Liver (tissue), 3 donors: ENCODE results near the gene RNASE8.

Experiments used
- CTCF ChIP-seq: fragments of 150-350 bp; IDR thresholded peaks from 2 replicates; pipeline ENCODE4 v1.5.1; 2017; ENCODE audit warnings: improper control_type of control experiment, low read depth, low read length; ENCODE audit not compliant: missing input control
- EGR1 ChIP-seq, 2 donors: IDR thresholded peaks; 2 replicates each; pipeline ENCODE4 v1.6.1; 2016 to 2018; ENCODE audit warnings: antibody characterized with exemption in 2 of 2, low read depth in 2 of 2
- GABPA ChIP-seq, 2 donors: IDR thresholded peaks in 1 of 2; conservative IDR thresholded peaks in 1 of 2; 2 replicates each; pipeline ENCODE4 v1.6.1; 2016; ENCODE audit warnings: antibody characterized with exemption in 2 of 2, mild to moderate bottlenecking in 1 of 2, moderate library complexity in 1 of 2
- HNF4G ChIP-seq: IDR thresholded peaks from 2 replicates; pipeline ENCODE4 v1.6.1; 2016; ENCODE audit warnings: antibody characterized with exemption
- JUND ChIP-seq, 2 donors: IDR thresholded peaks; 2 replicates each; pipeline ENCODE4 v1.6.1; 2016; ENCODE audit warnings: antibody characterized with exemption in 2 of 2
- RAD21 ChIP-seq, 2 donors: IDR thresholded peaks; 2 replicates each; pipeline ENCODE4 v1.6.1; 2016; ENCODE audit warnings: antibody characterized with exemption in 2 of 2, mild to moderate bottlenecking in 2 of 2
- SP1 ChIP-seq: IDR thresholded peaks from 2 replicates; pipeline ENCODE4 v1.6.1; 2018; ENCODE audit warnings: antibody characterized with exemption, mild to moderate bottlenecking
- TF ChIP-seq, protein P1 (sequence below): IDR thresholded peaks from 2 replicates; pipeline ENCODE4 v1.6.1; 2016; ENCODE audit warnings: antibody characterized with exemption
- donor health status: healthy.
- donor health status: healthy.

DNA sequence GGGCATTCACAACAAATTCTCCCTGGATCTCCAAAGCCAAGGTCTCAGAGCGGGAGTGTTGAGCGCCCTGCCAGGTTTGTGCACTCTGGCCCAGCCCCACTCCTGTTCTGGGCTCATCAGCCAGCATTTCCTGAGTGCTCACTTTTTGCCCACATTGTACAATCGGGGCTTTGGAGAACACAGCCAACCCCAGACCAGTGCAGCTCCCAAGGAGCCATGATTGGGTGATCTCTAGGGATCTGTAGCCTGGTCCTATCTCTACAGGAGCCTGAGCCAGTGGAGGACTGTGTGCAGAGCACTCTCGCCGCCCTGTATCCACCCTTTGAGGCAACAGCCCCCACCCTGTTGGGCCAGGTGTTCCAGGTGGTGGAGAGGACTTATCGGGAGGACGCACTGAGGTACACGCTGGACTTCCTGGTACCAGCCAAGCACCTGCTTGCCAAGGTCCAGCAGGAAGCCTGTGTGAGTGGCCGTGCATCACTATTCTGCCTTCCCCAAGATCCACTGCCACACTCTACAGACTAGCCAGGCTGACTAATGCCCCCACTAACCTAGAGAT lies 15.2 kb downstream of the RNASE8 start:
- TF ChIP-seq CTCF: no peak
- TF ChIP-seq GABPA (IDR thresholded peaks at IDR 0.05 in 1 of 2, conservative IDR thresholded peaks at IDR 0.05 in 1 of 2): no peak
- TF ChIP-seq, protein P1, sequence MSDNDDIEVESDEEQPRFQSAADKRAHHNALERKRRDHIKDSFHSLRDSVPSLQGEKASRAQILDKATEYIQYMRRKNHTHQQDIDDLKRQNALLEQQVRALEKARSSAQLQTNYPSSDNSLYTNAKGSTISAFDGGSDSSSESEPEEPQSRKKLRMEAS: no peak
- TF ChIP-seq EGR1 (IDR thresholded peaks at IDR 0.05; ENCODE audit: low read depth in 2 of 2): no peak
- no peak for TF ChIP-seq SP1
- TF ChIP-seq RAD21 (IDR thresholded peaks at IDR 0.05): no peak
- no peak for TF ChIP-seq HNF4G
- no peak for TF ChIP-seq JUND (IDR thresholded peaks at IDR 0.05)
